ENCODE measurements around the gene EIF2A. TPM values are rescaled to one million over a fixed set of nuclear protein-coding genes. Genes with fewer than 3 reads are reported as not detected.

EIF2A gene
- total RNA-seq, 1 experiment from 2014 or later, result 167 TPM

- intact Hi-C loops (cut with micrococcal nuclease; ENCODE audit: unreplicated experiment), result no loop called here
- BruUV-seq (replicated peaks), result no TSS peak
- Mint-ChIP-seq H3K4me3 (ENCODE audit: low read depth, unreplicated experiment) (no peak overlapping the region), H3K9me3 (ENCODE audit: low read depth, unreplicated experiment) (no peaks in the 10 kb centered on the region), H3K27ac (ENCODE audit: unreplicated experiment) (no peak overlapping the region), H3K4me1 (ENCODE audit: low read depth, unreplicated experiment) (no peaks in the 10 kb centered on the region), H3K27me3 (ENCODE audit: unreplicated experiment) (no peaks in the 10 kb centered on the region), H3K36me3 (ENCODE audit: insufficient read depth, unreplicated experiment) (peaks cover 22% of the 10 kb centered on the region)
- CTCF ChIA-PET, result no interaction called here
- no peak for DNase-seq
- no peak for TF ChIP-seq CTCF (IDR thresholded peaks at IDR 0.05; ENCODE audit: unreplicated experiment)
These were observed 88.5 kb downstream of the EIF2A start for GRCh38 chr3:150635076-150635475.

GRCh38 chr3:150635526-150635925, 88.9 kb downstream of the EIF2A start:
- no peak for TF ChIP-seq CTCF (IDR thresholded peaks at IDR 0.05; ENCODE audit: unreplicated experiment)
- Mint-ChIP-seq H3K9me3 (ENCODE audit: low read depth, unreplicated experiment) (no peaks in the 10 kb centered on the region), H3K4me1 (ENCODE audit: low read depth, unreplicated experiment) (no peaks in the 10 kb centered on the region), H3K36me3 (ENCODE audit: insufficient read depth, unreplicated experiment) (peaks cover 19% of the 10 kb centered on the region), H3K27ac (ENCODE audit: unreplicated experiment) (no peak overlapping the region), H3K27me3 (ENCODE audit: unreplicated experiment) (no peaks in the 10 kb centered on the region), H3K4me3 (ENCODE audit: low read depth, unreplicated experiment) (no peak overlapping the region)
- no TSS peak for BruUV-seq (replicated peaks)
- intact Hi-C loops (cut with micrococcal nuclease; ENCODE audit: unreplicated experiment), result no loop called here
- CTCF ChIA-PET, result no interaction called here
- no peak for DNase-seq

Other genes with a start within 250 kb of the EIF2A start
- gene TSC22D2, start 138.5 kb upstream of the EIF2A start, total RNA-seq (2022), result 40.9 and 49.7 TPM in 2 replicates
- gene SERP1, start 291 bp upstream of the EIF2A start, total RNA-seq (2022), result 147 and 152 TPM in 2 replicates
- 200 and 210 TPM in 2 replicates for gene SELENOT, start 56.5 kb downstream of the EIF2A start, total RNA-seq (2022)
- 0.29 TPM in 1 of 2 replicates, not detected in the other for gene ERICH6, start 157.1 kb downstream of the EIF2A start, total RNA-seq (2022)
- gene SIAH2, start 216.4 kb downstream of the EIF2A start, total RNA-seq (2022), result 30.6 and 33.6 TPM in 2 replicates

Data from Calu3 (cell line).